Left lung (tissue), 10 donors: Measurements from ENCODE around the gene TMIGD2. TPM values are rescaled to one million over a fixed set of nuclear protein-coding genes. Genes with fewer than 3 reads are reported as not detected.

Experiments
- ATAC-seq: fragments of 200-7000 bp; cut with Tn5 transposase; one replicate; pipeline ENCODE4 v1.9.1; 2020; ENCODE audit warnings: moderate library complexity
- DNase-seq, 4 donors: peaks; one replicate each; pipeline ENCODE4 v3.0.0-alpha.2; 2013 to 2020
- H3K27ac ChIP-seq, 2 donors: fragments of 200-600 bp; sonication (generic) in 1 of 2; one replicate each; pipeline versions ENCODE4 v1.5.0 to v1.8.0; 2020 to 2021
- H3K27me3 ChIP-seq, 2 donors: fragments of 200-600 bp; sonication (generic) in 1 of 2; one replicate each; pipeline versions ENCODE4 v1.5.0 to v1.8.0; 2020 to 2021
- H3K36me3 ChIP-seq, 2 donors: fragments of 200-600 bp; sonication (generic) in 1 of 2; one replicate each; pipeline versions ENCODE4 v1.5.0 to v1.8.0; 2020 to 2021
- H3K4me1 ChIP-seq, 2 donors: fragments of 200-600 bp; one replicate each; pipeline ENCODE4 v1.8.0; 2021
- H3K4me3 ChIP-seq, 2 donors: fragments of 200-600 bp; sonication (generic) in 1 of 2; one replicate each; pipeline versions ENCODE4 v1.5.0 to v1.8.0; 2020 to 2021; ENCODE audit warnings: mild to moderate bottlenecking in 1 of 2
- H3K9me3 ChIP-seq, 2 donors: fragments of 200-600 bp; sonication (generic) in 1 of 2; one replicate each; pipeline versions ENCODE4 v1.5.0 to v1.8.0; 2020 to 2021
- intact Hi-C, 2 donors: fragments of 100-400 bp; cut with DNase I; formaldehyde crosslinking; loops; one replicate each; pipeline versions ENCODE4 v1.11.2 to v1.14.2; 2022
- polyA plus RNA-seq, 6 donors: library from polyadenylated mRNA; unstranded; fragments of 120-200 nt; gene quantifications; one replicate each; pipeline ENCODE4 v1.2.1, GENCODE V29; 2013; ENCODE audit not compliant: insufficient read length in 6 of 6
- total RNA-seq, 2 donors: library from RNA; stranded (reverse); fragmentation: NEBNext Ultra II Directional; extraction: Animal tissue kit (Norgen Biotek cat#: 25700); gene quantifications; one replicate each; pipeline ENCODE4 v1.2.1, GENCODE V29; 2021
- TF ChIP-seq, protein P1 (sequence below), 2 donors: fragments of 200-600 bp; sonication (generic) in 1 of 2; IDR thresholded peaks; one replicate each; pipeline versions ENCODE4 v1.5.0 to v1.8.0; 2021; ENCODE audit warnings: antibody characterized with exemption in 2 of 2
- donor health status: DM: no; HTN: yes; CAD: no.
- donor health status: DM: no; HTN: no; CAD: no.

Gene TMIGD2
- total and polyA plus RNA-seq, 8 donors, result 0.22 to 0.85 (median 0.35) TPM

GRCh38 chr19:4266253-4267000, 35.8 kb downstream of the TMIGD2 start:
- H3K9me3 ChIP-seq, result no peaks in the 10 kb centered on the region
- TF ChIP-seq, protein P1, sequence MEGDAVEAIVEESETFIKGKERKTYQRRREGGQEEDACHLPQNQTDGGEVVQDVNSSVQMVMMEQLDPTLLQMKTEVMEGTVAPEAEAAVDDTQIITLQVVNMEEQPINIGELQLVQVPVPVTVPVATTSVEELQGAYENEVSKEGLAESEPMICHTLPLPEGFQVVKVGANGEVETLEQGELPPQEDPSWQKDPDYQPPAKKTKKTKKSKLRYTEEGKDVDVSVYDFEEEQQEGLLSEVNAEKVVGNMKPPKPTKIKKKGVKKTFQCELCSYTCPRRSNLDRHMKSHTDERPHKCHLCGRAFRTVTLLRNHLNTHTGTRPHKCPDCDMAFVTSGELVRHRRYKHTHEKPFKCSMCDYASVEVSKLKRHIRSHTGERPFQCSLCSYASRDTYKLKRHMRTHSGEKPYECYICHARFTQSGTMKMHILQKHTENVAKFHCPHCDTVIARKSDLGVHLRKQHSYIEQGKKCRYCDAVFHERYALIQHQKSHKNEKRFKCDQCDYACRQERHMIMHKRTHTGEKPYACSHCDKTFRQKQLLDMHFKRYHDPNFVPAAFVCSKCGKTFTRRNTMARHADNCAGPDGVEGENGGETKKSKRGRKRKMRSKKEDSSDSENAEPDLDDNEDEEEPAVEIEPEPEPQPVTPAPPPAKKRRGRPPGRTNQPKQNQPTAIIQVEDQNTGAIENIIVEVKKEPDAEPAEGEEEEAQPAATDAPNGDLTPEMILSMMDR (IDR thresholded peaks at IDR 0.05), result no peak
- H3K4me3 ChIP-seq, result no peak overlapping the region
- no peak for DNase-seq
- no peaks in the 10 kb centered on the region for H3K27me3 ChIP-seq
- H3K36me3 ChIP-seq, result peaks cover 0 to 100% of the 10 kb centered on the region in 2 donors
- no peak overlapping the region for H3K27ac ChIP-seq
- intact Hi-C loops, result no loop called here
- peaks cover 0 to 10% of the 10 kb centered on the region in 2 donors for H3K4me1 ChIP-seq
- ATAC-seq, result peak; percentile 17

DNA sequence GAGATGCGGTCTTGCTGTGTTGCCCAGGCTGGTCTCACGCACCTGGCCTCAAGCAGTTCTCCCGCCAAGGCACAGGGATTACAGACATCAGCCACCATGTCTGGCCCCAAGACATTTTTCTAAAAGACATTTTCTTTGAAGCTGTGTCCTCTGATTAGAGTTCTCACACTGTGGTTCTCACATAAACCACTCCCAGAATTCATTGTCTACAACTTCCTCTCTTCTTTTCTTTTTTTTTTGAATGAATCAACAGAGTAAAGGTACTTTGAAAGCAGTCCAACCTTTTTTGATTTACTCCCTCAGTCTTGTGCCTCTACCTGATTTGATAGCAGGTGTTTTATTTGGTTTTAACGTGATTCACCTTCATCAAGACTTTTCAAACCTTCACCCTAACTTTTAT, 37.4 kb downstream of the TMIGD2 start:
- no peaks in the 10 kb centered on the region for H3K27me3 ChIP-seq
- TF ChIP-seq, protein P1 (IDR thresholded peaks at IDR 0.05), result no peak
- no peak overlapping the region for H3K4me3 ChIP-seq
- intact Hi-C loops, result no loop called here
- H3K27ac ChIP-seq, result no peak overlapping the region
- peaks cover 0 to 100% of the 10 kb centered on the region in 2 donors for H3K36me3 ChIP-seq
- H3K9me3 ChIP-seq, result no peaks in the 10 kb centered on the region
- peaks cover 0 to 10% of the 10 kb centered on the region in 2 donors for H3K4me1 ChIP-seq
- DNase-seq, result no peak
- no peak for ATAC-seq

GRCh38 chr19:4260613-4261191, 41.5 kb downstream of the TMIGD2 start:
- Histone ChIP-seq H3K27ac (no peak overlapping the region), H3K36me3 (peaks cover 0 to 100% of the 10 kb centered on the region in 2 donors), H3K4me3 (no peak overlapping the region), H3K27me3 (no peaks in the 10 kb centered on the region), H3K9me3 (peaks cover 0 to 5% of the 10 kb centered on the region in 2 donors), H3K4me1 (no peaks in the 10 kb centered on the region)
- ATAC-seq (peak; percentile 29), DNase-seq (no peak)
- intact Hi-C loops, result no loop called here
- TF ChIP-seq, protein P1 (IDR thresholded peaks at IDR 0.05), result no peak

DNA sequence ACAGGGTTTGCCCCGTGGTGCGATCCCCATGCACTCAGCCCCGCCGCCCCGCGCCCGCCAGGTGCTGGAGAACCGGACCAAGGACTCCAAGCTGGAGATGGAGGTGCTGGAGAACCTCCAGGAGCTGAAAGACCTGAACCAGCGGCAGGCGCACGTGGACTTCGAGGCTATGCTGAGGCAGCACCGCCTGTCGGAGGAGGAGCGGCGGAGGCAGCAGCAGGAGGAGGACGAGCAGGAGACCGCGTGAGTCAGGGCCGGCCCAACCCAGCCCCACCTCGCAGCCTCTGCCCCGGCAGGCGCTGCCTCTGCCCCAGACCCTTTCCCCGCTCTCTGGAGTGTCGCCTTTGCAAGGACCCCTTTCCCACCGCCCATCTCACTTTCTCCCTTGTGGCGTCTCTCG, 44.0 kb downstream of the TMIGD2 start:
- ATAC-seq (no peak), DNase-seq (no peak)
- intact Hi-C loops, result no loop called here
- TF ChIP-seq, protein P1 (IDR thresholded peaks at IDR 0.05), result no peak
- H3K27ac ChIP-seq, result no peak overlapping the region
- no peaks in the 10 kb centered on the region for H3K27me3 ChIP-seq
- no peaks in the 10 kb centered on the region for H3K4me1 ChIP-seq
- H3K4me3 ChIP-seq, result no peak overlapping the region
- peaks cover 0 to 100% of the 10 kb centered on the region in 2 donors for H3K36me3 ChIP-seq
- H3K9me3 ChIP-seq, result peaks cover 0 to 5% of the 10 kb centered on the region in 2 donors

DNA sequence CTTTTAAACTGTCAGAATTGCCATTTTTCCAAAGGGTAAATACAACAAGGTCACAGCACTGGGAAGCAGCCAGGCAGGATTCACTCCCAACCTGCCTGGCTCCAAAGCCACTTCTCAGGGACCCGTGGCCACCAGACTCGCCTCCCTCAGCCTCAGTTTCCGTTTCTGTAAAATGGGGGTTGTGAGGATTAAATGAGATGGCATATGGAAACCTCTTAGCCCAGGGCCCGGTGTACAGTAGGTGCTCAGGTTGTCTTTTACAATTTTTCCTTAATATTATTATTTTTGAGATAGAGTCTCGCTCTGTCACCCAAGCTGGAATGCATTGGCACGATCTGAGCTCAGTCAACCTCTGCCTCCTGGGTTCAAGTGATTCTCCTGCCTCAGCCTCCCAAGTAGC, 45.2 kb downstream of the TMIGD2 start:
- Histone ChIP-seq H3K36me3 (peaks cover 0 to 100% of the 10 kb centered on the region in 2 donors), H3K27me3 (no peaks in the 10 kb centered on the region), H3K27ac (no peak overlapping the region), H3K9me3 (peaks cover 0 to 5% of the 10 kb centered on the region in 2 donors), H3K4me3 (no peak overlapping the region), H3K4me1 (no peaks in the 10 kb centered on the region)
- ATAC-seq, result no peak
- intact Hi-C loops, result no loop called here
- TF ChIP-seq, protein P1 (IDR thresholded peaks at IDR 0.05), result no peak
- no peak for DNase-seq
